RWPE2 (cell line): ENCODE measurements around the gene PRDM16.
A peak's percentile ranks its signal among the peaks of the same experiment; 100 is the strongest.

ENCODE experiments used
- ATAC-seq: fragments of 200-7000 bp; cut with Tn5 transposase; 3 replicates; pipeline ENCODE4 v1.9.1; 2021; ENCODE audit warnings: low read depth
- DNase-seq: peaks from one replicate; pipeline ENCODE4 v3.0.0-alpha.2; 2020; ENCODE audit warnings: low spot score
- H3K27ac ChIP-seq: fragments of 450-650 bp; 2 replicates; pipeline ENCODE4 v1.5.1; 2017; ENCODE audit warnings: mild to moderate bottlenecking; ENCODE audit not compliant: poor library complexity, severe bottlenecking
- H3K27me3 ChIP-seq: fragments of 250-450 bp; sonication (Bioruptor Pico); 2 replicates; pipeline ENCODE4 v1.5.1; 2021; ENCODE audit warnings: mild to moderate bottlenecking, moderate library complexity; ENCODE audit not compliant: insufficient read depth, poor library complexity, severe bottlenecking
- H3K36me3 ChIP-seq: fragments of 250-450 bp; sonication (Bioruptor Pico); 2 replicates; pipeline ENCODE4 v1.5.1; 2020; ENCODE audit warnings: low read depth, mild to moderate bottlenecking, moderate library complexity
- H3K4me1 ChIP-seq: fragments of 250-450 bp; sonication (Bioruptor Pico); 2 replicates; pipeline ENCODE4 v1.5.1; 2021; ENCODE audit warnings: mild to moderate bottlenecking, moderate library complexity; ENCODE audit not compliant: insufficient read depth, poor library complexity, severe bottlenecking
- H3K4me3 ChIP-seq: fragments of 250-450 bp; sonication (Bioruptor Pico); 2 replicates; pipeline ENCODE4 v1.5.1; 2021; ENCODE audit warnings: mild to moderate bottlenecking, moderate library complexity; ENCODE audit not compliant: severe bottlenecking
- H3K9me3 ChIP-seq: fragments of 250-450 bp; sonication (Bioruptor Pico); 2 replicates; pipeline ENCODE4 v1.5.1; 2021; ENCODE audit warnings: mild to moderate bottlenecking, moderate library complexity; ENCODE audit not compliant: severe bottlenecking
- TF ChIP-seq, protein P1 (sequence below): fragments of 450-650 bp; IDR thresholded peaks from one replicate; pipeline ENCODE4 v1.5.1; 2017; ENCODE audit warnings: mild to moderate bottlenecking, moderate library complexity; ENCODE audit not compliant: poor library complexity, severe bottlenecking

The PRDM16 gene

DNA sequence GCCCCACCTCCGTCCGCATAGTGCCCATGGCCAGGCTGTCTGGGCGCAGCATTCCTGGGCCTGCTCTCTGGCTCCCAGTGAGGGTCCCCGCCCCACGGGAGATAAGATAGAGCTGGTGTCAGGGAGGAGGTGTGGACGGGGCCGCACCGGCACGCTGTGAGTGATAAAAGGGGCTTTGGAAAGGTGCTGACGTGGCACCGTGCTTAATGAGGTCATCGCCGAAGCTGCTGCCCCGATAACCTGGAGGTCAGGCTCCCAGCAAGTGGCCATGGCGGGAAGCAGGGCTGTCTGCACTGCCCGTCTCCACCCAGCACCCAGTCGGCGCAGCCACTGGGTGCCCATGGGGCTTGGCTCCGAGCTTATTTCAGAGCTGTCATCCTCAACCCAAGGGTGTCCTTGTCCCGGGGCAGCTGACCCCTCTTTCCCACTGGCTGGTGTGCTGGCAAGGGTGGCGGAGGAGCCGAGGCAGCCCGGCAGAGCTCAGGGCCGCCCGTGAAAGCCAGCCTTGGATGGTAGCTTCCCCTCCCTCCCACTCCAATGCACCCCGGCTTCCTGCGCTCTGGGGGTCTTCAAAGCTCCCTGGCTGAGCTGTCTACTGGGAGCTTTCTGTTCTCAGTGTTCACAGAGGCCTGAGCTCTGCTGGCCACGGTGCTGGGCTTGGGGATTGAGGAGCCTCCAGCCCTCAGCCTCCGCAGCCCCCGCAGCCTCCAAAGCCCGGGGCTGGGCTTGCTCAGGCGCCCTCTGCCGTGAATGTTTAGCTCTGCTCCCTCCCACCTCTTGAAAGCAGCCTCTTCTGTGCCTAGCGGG, 280.4 kb downstream of the PRDM16 start:
- no peak overlapping the region for H3K27ac ChIP-seq
- no peak overlapping the region for H3K4me3 ChIP-seq
- TF ChIP-seq, protein P1, sequence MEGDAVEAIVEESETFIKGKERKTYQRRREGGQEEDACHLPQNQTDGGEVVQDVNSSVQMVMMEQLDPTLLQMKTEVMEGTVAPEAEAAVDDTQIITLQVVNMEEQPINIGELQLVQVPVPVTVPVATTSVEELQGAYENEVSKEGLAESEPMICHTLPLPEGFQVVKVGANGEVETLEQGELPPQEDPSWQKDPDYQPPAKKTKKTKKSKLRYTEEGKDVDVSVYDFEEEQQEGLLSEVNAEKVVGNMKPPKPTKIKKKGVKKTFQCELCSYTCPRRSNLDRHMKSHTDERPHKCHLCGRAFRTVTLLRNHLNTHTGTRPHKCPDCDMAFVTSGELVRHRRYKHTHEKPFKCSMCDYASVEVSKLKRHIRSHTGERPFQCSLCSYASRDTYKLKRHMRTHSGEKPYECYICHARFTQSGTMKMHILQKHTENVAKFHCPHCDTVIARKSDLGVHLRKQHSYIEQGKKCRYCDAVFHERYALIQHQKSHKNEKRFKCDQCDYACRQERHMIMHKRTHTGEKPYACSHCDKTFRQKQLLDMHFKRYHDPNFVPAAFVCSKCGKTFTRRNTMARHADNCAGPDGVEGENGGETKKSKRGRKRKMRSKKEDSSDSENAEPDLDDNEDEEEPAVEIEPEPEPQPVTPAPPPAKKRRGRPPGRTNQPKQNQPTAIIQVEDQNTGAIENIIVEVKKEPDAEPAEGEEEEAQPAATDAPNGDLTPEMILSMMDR, result no peak
- H3K27me3 ChIP-seq, result peaks cover 9% of the 10 kb centered on the region
- H3K9me3 ChIP-seq, result no peaks in the 10 kb centered on the region
- no peak for ATAC-seq
- no peak for DNase-seq
- no peaks in the 10 kb centered on the region for H3K36me3 ChIP-seq
- no peaks in the 10 kb centered on the region for H3K4me1 ChIP-seq

DNA sequence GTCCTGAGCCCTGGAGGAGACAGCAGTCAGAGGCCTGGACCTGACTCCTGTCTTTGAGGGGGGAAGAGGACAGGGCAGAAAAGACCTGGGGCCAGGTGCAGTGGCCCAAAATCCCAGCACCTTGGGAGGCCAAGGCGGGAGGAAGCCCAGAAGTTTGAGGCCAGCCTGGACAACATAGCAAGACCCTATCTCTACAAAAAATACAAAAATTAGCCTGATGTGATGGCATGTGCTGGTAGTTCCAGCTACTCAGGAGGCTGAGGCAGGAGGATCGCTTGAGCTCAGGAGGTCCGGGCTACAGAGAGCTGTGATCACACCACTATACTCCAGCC, 280.9 kb downstream of the PRDM16 start:
- H3K27ac ChIP-seq, result no peak overlapping the region
- DNase-seq (no peak), ATAC-seq (no peak)
- peaks cover 9% of the 10 kb centered on the region for H3K27me3 ChIP-seq
- H3K9me3 ChIP-seq, result no peaks in the 10 kb centered on the region
- no peak overlapping the region for H3K4me3 ChIP-seq
- TF ChIP-seq, protein P1, result no peak
- no peaks in the 10 kb centered on the region for H3K4me1 ChIP-seq
- H3K36me3 ChIP-seq, result no peaks in the 10 kb centered on the region

DNA sequence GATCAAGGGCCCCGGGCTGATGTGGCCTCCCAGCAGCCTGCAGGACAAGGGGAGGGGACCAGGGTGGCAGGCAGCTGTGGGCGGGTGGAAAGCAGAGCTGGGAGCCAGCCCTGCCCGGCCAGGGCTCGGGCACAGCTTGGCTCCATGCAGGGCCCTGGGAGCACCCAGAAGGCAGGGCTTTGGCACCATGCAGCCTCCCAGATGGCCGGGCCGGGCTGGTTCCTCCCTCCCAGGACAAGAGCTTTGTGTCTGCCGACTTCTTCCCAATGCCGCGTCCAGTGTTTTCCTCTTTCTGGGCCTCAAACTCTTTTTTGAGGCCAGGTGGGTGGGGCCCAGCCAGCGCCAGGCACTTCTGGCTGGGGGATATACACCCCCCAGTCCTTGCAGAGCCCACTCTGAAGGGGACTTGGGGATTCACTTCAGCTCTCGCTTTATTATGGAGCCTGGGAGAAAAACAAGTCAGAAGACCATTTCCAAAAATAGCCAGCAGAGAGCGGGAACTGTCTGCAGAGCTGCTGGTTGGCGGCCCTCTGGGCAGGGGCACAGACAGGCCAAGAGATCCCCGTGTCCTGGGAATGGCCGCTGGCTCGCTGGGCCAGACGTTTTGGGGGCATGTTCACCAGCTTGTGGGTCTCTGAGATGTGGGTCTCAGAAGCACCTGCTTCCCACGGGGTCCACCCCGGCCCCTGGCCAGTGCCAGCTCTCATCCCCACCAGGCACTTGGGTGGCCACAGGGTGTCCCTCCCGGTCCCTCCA, 281.7 kb downstream of the PRDM16 start:
- no peaks in the 10 kb centered on the region for H3K9me3 ChIP-seq
- no peaks in the 10 kb centered on the region for H3K4me1 ChIP-seq
- ATAC-seq (no peak), DNase-seq (no peak)
- no peak overlapping the region for H3K4me3 ChIP-seq
- H3K27me3 ChIP-seq, result peaks cover 9% of the 10 kb centered on the region
- H3K36me3 ChIP-seq, result no peaks in the 10 kb centered on the region
- no peak overlapping the region for H3K27ac ChIP-seq
- TF ChIP-seq, protein P1, result no peak

DNA sequence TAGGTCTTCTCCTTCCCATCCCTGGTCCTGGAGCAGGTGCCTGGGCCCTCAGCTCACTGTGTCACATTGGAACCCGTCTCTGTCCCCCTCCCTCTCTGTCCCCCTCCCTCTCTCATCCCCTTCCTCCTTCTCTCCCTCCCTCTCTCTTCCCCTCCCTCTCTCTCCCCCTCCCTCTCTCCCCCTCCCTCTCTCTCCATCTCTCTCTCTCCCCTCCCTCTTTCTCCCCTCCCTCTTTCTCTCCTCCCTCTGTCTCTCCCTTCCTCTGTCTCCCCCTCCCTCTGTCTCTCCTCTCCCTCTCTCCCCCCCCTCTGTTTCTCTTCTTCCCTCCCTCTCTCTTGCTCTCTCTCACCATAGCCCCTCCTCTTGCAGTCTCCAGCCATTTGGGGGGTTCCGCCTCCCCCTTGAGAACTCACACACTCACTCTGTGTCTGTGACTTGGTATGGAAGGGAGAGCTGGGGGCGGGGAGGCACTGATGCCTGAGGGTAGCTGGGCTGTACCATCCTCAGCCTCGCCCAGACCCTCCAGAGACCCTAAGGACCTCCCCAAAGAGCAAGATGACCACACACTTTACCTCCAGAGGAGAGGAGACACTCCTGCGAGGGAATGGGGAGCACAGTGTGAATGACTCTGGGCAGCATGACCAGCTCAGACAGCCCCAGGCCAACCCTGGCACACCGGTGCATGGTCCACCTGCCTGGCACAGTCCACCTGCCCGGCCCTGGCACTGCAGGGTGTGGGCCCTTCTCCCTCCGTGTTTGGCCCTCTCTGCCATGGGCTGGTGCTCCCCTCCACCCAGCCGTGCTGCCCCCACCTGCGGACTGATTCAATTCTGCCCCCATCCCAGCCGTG, 282.7 kb downstream of the PRDM16 start:
- no peaks in the 10 kb centered on the region for H3K36me3 ChIP-seq
- no peak for DNase-seq
- H3K4me1 ChIP-seq, result no peaks in the 10 kb centered on the region
- TF ChIP-seq, protein P1, result no peak
- no peaks in the 10 kb centered on the region for H3K9me3 ChIP-seq
- H3K27me3 ChIP-seq, result peaks cover 13% of the 10 kb centered on the region
- H3K4me3 ChIP-seq, result no peak overlapping the region
- 0 out of 3 replicates have a peak, but pooled peaks have one; percentile 11 for ATAC-seq
- H3K27ac ChIP-seq, result no peak overlapping the region
